Fibroblast of lung (primary cell): ENCODE results near the gene FABP6. TPM values are rescaled to one million over a fixed set of nuclear protein-coding genes. Genes with fewer than 3 reads are reported as not detected.

Source experiments
- DNase-seq, 2 donors: peaks; one replicate each; pipeline versions ENCODE4 v3.0.0 to v3.0.0-alpha.2; 2010; ENCODE audit warnings: low read depth in 2 of 2
- H2AFZ ChIP-seq: 2 replicates; pipeline ENCODE4 v1.5.1; 2012; ENCODE audit warnings: low read length, control low read depth, inconsistent platforms
- H3K27ac ChIP-seq: 2 replicates; pipeline ENCODE4 v1.5.1; 2011; ENCODE audit warnings: low read length, control low read depth; ENCODE audit not compliant: insufficient read depth
- H3K27me3 ChIP-seq: 2 replicates; pipeline ENCODE4 v1.5.1; 2011; ENCODE audit warnings: mild to moderate bottlenecking, low read length; ENCODE audit not compliant: control insufficient read depth, insufficient read depth
- H3K36me3 ChIP-seq: 2 replicates; pipeline ENCODE4 v1.5.1; 2011; ENCODE audit warnings: low read length; ENCODE audit not compliant: control insufficient read depth, insufficient read depth
- H3K4me1 ChIP-seq: 2 replicates; pipeline ENCODE4 v1.5.1; 2011; ENCODE audit warnings: low read length; ENCODE audit not compliant: control insufficient read depth, insufficient read depth; ENCODE audit errors: extremely low read depth
- H3K4me2 ChIP-seq: 2 replicates; pipeline ENCODE4 v1.5.1; 2011; ENCODE audit warnings: low read length, control low read depth; ENCODE audit not compliant: insufficient read depth; ENCODE audit errors: extremely low read depth
- H3K4me3 ChIP-seq, 4 experiments: fragments of 200-600 bp in 1 of 4; sonication (generic) in 1 of 4; replicated peaks in 1 of 4; 2 replicates each; pipeline ENCODE4 v1.5.1; 2011 to 2016; ENCODE audit warnings: low read length in 4 of 4, low read depth in 3 of 4, mild to moderate bottlenecking in 3 of 4, control low read depth in 2 of 4, inconsistent platforms in 1 of 4, mixed read lengths in 1 of 4; ENCODE audit not compliant: insufficient read depth in 1 of 4; ENCODE audit errors: control extremely low read depth in 1 of 4
- H3K79me2 ChIP-seq: 2 replicates; pipeline ENCODE4 v1.5.1; 2012; ENCODE audit warnings: mild to moderate bottlenecking, low read length, inconsistent platforms; ENCODE audit not compliant: control insufficient read depth, insufficient read depth
- H3K9ac ChIP-seq: 2 replicates; pipeline ENCODE4 v1.5.1; 2011; ENCODE audit warnings: mild to moderate bottlenecking, low read length, control low read depth; ENCODE audit not compliant: insufficient read depth
- H3K9me3 ChIP-seq: 2 replicates; pipeline ENCODE4 v1.5.1; 2012; ENCODE audit warnings: low read depth, low read length; ENCODE audit not compliant: control insufficient read depth, insufficient read depth
- H4K20me1 ChIP-seq: 2 replicates; pipeline ENCODE4 v1.5.1; 2011; ENCODE audit warnings: low read length; ENCODE audit not compliant: control insufficient read depth, insufficient read depth; ENCODE audit errors: extremely low read depth
- CTCF ChIP-seq, 2 donors: IDR thresholded peaks in 1 of 2; conservative IDR thresholded peaks in 1 of 2; 1 replicate in 1 of 2; 2 replicates in 1 of 2; pipeline ENCODE4 v1.5.1; 2011 to 2012; ENCODE audit warnings: low read length in 2 of 2, control low read depth in 1 of 2, inconsistent platforms in 1 of 2, low read depth in 1 of 2, mild to moderate bottlenecking in 1 of 2
- EZH2 ChIP-seq: IDR thresholded peaks from 2 replicates; pipeline ENCODE4 v1.5.1; 2012; ENCODE audit warnings: low read length, control low read depth, mild to moderate bottlenecking; ENCODE audit errors: missing control alignments
- polyA plus RNA-seq, 2 donors: library from polyadenylated mRNA; depleted of rRNA in 1 of 2; stranded (reverse) in 1 of 2; unstranded in 1 of 2; fragments of >200 nt; gene quantifications; 2 replicates each; pipeline ENCODE4 v1.2.1, GENCODE V29; 2011 to 2012; ENCODE audit warnings: missing spikeins in 1 of 2
- total RNA-seq: library from RNA; depleted of rRNA; stranded (reverse); fragments of >200 nt; gene quantifications from 2 replicates; pipeline ENCODE4 v1.2.1, GENCODE V29; 2014

Gene FABP6
- total and polyA plus RNA-seq, 2 donors (not counting 1 experiment from before 2014, with no cell fraction given), result not detected

- no peak for DNase-seq
- H3K27ac ChIP-seq, result no peak overlapping the region
- H2AFZ ChIP-seq, result no peak overlapping the region
- TF ChIP-seq EZH2 (no peak), CTCF (conservative IDR thresholded peaks at IDR 0.05 in 1 of 2, IDR thresholded peaks at IDR 0.05 in 1 of 2; ENCODE audit: low read depth in 1 of 2, low read length in 2 of 2) (no peak)
- no peaks in the 10 kb centered on the region for H3K9me3 ChIP-seq
- no peaks in the 10 kb centered on the region for H4K20me1 ChIP-seq
- H3K27me3 ChIP-seq, result no peaks in the 10 kb centered on the region
- no peak overlapping the region for H3K4me2 ChIP-seq
- no peaks in the 10 kb centered on the region for H3K4me1 ChIP-seq
- H3K79me2 ChIP-seq, result no peaks in the 10 kb centered on the region
- no peaks in the 10 kb centered on the region for H3K36me3 ChIP-seq
- H3K4me3 ChIP-seq, result no peak overlapping the region
- H3K9ac ChIP-seq, result no peak overlapping the region
These were observed 51.2 kb downstream of the FABP6 start for GRCh38 chr5:160280384-160281095.

GRCh38 chr5:160281275-160281674 is 52.0 kb downstream of the FABP6 start:
- H3K27me3 ChIP-seq, result no peaks in the 10 kb centered on the region
- no peaks in the 10 kb centered on the region for H3K4me1 ChIP-seq
- DNase-seq, result no peak
- no peak overlapping the region for H2AFZ ChIP-seq
- no peaks in the 10 kb centered on the region for H3K9me3 ChIP-seq
- no peak overlapping the region for H3K4me3 ChIP-seq
- H3K27ac ChIP-seq, result no peak overlapping the region
- H3K4me2 ChIP-seq, result no peak overlapping the region
- no peaks in the 10 kb centered on the region for H4K20me1 ChIP-seq
- no peak overlapping the region for H3K9ac ChIP-seq
- no peaks in the 10 kb centered on the region for H3K36me3 ChIP-seq
- no peak for TF ChIP-seq CTCF (conservative IDR thresholded peaks at IDR 0.05 in 1 of 2, IDR thresholded peaks at IDR 0.05 in 1 of 2; ENCODE audit: low read depth in 1 of 2, low read length in 2 of 2)
- H3K79me2 ChIP-seq, result no peaks in the 10 kb centered on the region

GRCh38 chr5:160284291-160284873 is 55.1 kb downstream of the FABP6 start:
- H3K4me2 ChIP-seq, result no peak overlapping the region
- no peak for DNase-seq
- no peaks in the 10 kb centered on the region for H3K27me3 ChIP-seq
- no peak for TF ChIP-seq CTCF (conservative IDR thresholded peaks at IDR 0.05 in 1 of 2, IDR thresholded peaks at IDR 0.05 in 1 of 2; ENCODE audit: low read depth in 1 of 2, low read length in 2 of 2)
- no peak for TF ChIP-seq EZH2
- no peak overlapping the region for H3K27ac ChIP-seq
- no peaks in the 10 kb centered on the region for H4K20me1 ChIP-seq
- no peak overlapping the region for H2AFZ ChIP-seq
- no peaks in the 10 kb centered on the region for H3K4me1 ChIP-seq
- no peaks in the 10 kb centered on the region for H3K79me2 ChIP-seq
- no peak overlapping the region for H3K4me3 ChIP-seq
- H3K9ac ChIP-seq, result no peak overlapping the region
- H3K36me3 ChIP-seq, result no peaks in the 10 kb centered on the region
- H3K9me3 ChIP-seq, result no peaks in the 10 kb centered on the region
